Left hindlimb (tissue), 1 donor: ENCODE data around the gene KY.
"Not testable (repeated sequence)": the region's sequence is repeated elsewhere in the genome, so short reads cannot be mapped to it uniquely, and the experiment has no call there.

Experiments used
- DNase-seq: peaks from one replicate; pipeline ENCODE4 v3.0.0-alpha.2; 2018

The KY gene

GRCh38 chr3:134600685-134601463 lies 49.9 kb downstream of the KY start:
- DNase-seq, result peak; percentile 82

- no peak for DNase-seq
These were observed 50.6 kb downstream of the KY start for GRCh38 chr3:134600206-134600605.

- no peak for DNase-seq
These were observed 51.9 kb downstream of the KY start for GRCh38 chr3:134598763-134599545.

- no peak for DNase-seq
These were observed 53.3 kb downstream of the KY start for GRCh38 chr3:134597390-134597970.

GRCh38 chr3:134594986-134595385 lies 55.8 kb downstream of the KY start:
- not testable (repeated sequence) for DNase-seq

- DNase-seq, result no peak
These were observed 56.5 kb downstream of the KY start for GRCh38 chr3:134594331-134594741.

- DNase-seq, result no peak
These were observed 58.0 kb downstream of the KY start for GRCh38 chr3:134592806-134593205.

- no peak for DNase-seq
These were observed 60.1 kb downstream of the KY start for GRCh38 chr3:134590766-134591165.

GRCh38 chr3:134579141-134579665 lies 71.6 kb downstream of the KY start:
- DNase-seq, result no peak

- DNase-seq, result no peak
These were observed 74.0 kb downstream of the KY start for GRCh38 chr3:134576831-134577230.

- no peak for DNase-seq
These were observed 74.4 kb downstream of the KY start for GRCh38 chr3:134576426-134576825.

GRCh38 chr3:134569899-134570298 lies 80.9 kb downstream of the KY start:
- not testable (repeated sequence) for DNase-seq

GRCh38 chr3:134568790-134569189 lies 82.0 kb downstream of the KY start:
- no peak for DNase-seq

GRCh38 chr3:134567605-134568004 lies 83.2 kb downstream of the KY start:
- no peak for DNase-seq

GRCh38 chr3:134564991-134565390 lies 85.8 kb downstream of the KY start:
- DNase-seq, result no peak

GRCh38 chr3:134563601-134564000 lies 87.2 kb downstream of the KY start:
- no peak for DNase-seq

- DNase-seq, result no peak
These were observed 88.8 kb downstream of the KY start for GRCh38 chr3:134562055-134562454.

GRCh38 chr3:134559591-134559990 lies 91.2 kb downstream of the KY start:
- no peak for DNase-seq
